Neural progenitor cell (in vitro differentiated cells): ENCODE measurements around the gene CADM1. TPM values are rescaled to one million over a fixed set of nuclear protein-coding genes. Genes with fewer than 3 reads are reported as not detected.

Source experiments
- DNase-seq: peaks from one replicate; pipeline ENCODE4 v3.0.0-alpha.2; 2016; ENCODE audit warnings: low spot score
- H2AFZ ChIP-seq: fragments of 200-600 bp; sonication (generic); replicated peaks from 2 replicates; pipeline ENCODE4 v1.6.1; 2016; ENCODE audit warnings: antibody characterized with exemption
- H3F3A ChIP-seq: fragments of 200-600 bp; sonication (generic); 2 replicates; pipeline ENCODE4 v1.6.1; 2016; ENCODE audit warnings: antibody characterized with exemption, low read depth
- H3K27ac ChIP-seq: fragments of 200-600 bp; sonication (generic); 2 replicates; pipeline ENCODE4 v1.5.1; 2016; ENCODE audit warnings: mild to moderate bottlenecking
- H3K27me3 ChIP-seq: fragments of 200-600 bp; sonication (generic); 2 replicates; pipeline ENCODE4 v1.6.1; 2016; ENCODE audit warnings: mild to moderate bottlenecking, moderate library complexity
- H3K36me3 ChIP-seq: fragments of 200-600 bp; sonication (generic); 2 replicates; pipeline ENCODE4 v1.5.1; 2016
- H3K4me1 ChIP-seq: fragments of 200-600 bp; sonication (generic); 2 replicates; pipeline ENCODE4 v1.6.1; 2016; ENCODE audit warnings: mixed run types
- H3K4me2 ChIP-seq: fragments of 200-600 bp; sonication (generic); 2 replicates; pipeline ENCODE4 v1.6.1; 2016
- H3K4me3 ChIP-seq: fragments of 200-600 bp; sonication (generic); 2 replicates; pipeline ENCODE4 v1.5.1; 2016
- H3K79me2 ChIP-seq: fragments of 200-600 bp; sonication (generic); 2 replicates; pipeline ENCODE4 v1.6.1; 2016; ENCODE audit warnings: low read depth
- H3K9ac ChIP-seq: fragments of 200-600 bp; sonication (generic); 2 replicates; pipeline ENCODE4 v1.6.1; 2016
- H3K9me3 ChIP-seq: fragments of 200-600 bp; sonication (generic); 2 replicates; pipeline ENCODE4 v1.5.1; 2016; ENCODE audit warnings: low read depth
- H4K20me1 ChIP-seq: fragments of 200-600 bp; sonication (generic); 2 replicates; pipeline ENCODE4 v1.6.1; 2016; ENCODE audit warnings: low read depth
- H3K27ac Mint-ChIP-seq: 3 replicates; pipeline ENCODE4 v1.8.0; 2021; ENCODE audit warnings: mixed read lengths
- H3K27me3 Mint-ChIP-seq: 2 replicates; pipeline ENCODE4 v1.8.0; 2022; ENCODE audit warnings: low read depth, mild to moderate bottlenecking, inconsistent platforms, moderate library complexity, mixed read lengths; ENCODE audit not compliant: insufficient read depth
- H3K36me3 Mint-ChIP-seq: 3 replicates; pipeline ENCODE4 v1.8.0; 2021; ENCODE audit warnings: mixed read lengths
- H3K4me1 Mint-ChIP-seq: 3 replicates; pipeline ENCODE4 v1.8.0; 2021; ENCODE audit warnings: mixed read lengths
- H3K4me3 Mint-ChIP-seq: 3 replicates; pipeline ENCODE4 v1.8.0; 2021; ENCODE audit warnings: mild to moderate bottlenecking, moderate library complexity, mixed read lengths
- H3K9me3 Mint-ChIP-seq: 3 replicates; pipeline ENCODE4 v1.8.0; 2020; ENCODE audit warnings: mixed read lengths
- CTCF ChIP-seq: fragments of 200-600 bp; sonication (generic); IDR thresholded peaks from 2 replicates; pipeline ENCODE4 v1.5.1; 2017; ENCODE audit warnings: antibody characterized with exemption, mild to moderate bottlenecking
- EZH2 ChIP-seq: fragments of 200-600 bp; sonication (generic); IDR thresholded peaks from 2 replicates; pipeline ENCODE4 v1.6.1; 2017; ENCODE audit warnings: antibody characterized with exemption, mild to moderate bottlenecking, moderate library complexity
- EZH2phosphoT487 ChIP-seq: fragments of 200-600 bp; sonication (generic); IDR thresholded peaks from 2 replicates; pipeline ENCODE4 v1.6.1; 2017; ENCODE audit warnings: antibody characterized with exemption
- total RNA-seq: library from RNA; depleted of rRNA; stranded (reverse); fragments of >200 nt; gene quantifications from 2 replicates; pipeline ENCODE4 v1.2.3, GENCODE V29; 2015; ENCODE audit warnings: low replicate concordance

CADM1 gene
- total RNA-seq, 1 donor from 2014 or later = 123 TPM

GRCh38 chr11:115525531-115526006 is 21.4 kb upstream of the CADM1 start:
- no peak overlapping the region for H3K4me2 ChIP-seq
- Mint-ChIP-seq H3K27me3 (peaks cover 9% of the 10 kb centered on the region), H3K27ac (no peak overlapping the region), H3K4me1 (peaks cover 14% of the 10 kb centered on the region), H3K4me3 (no peak overlapping the region), H3K36me3 (no peaks in the 10 kb centered on the region), H3K9me3 (no peaks in the 10 kb centered on the region)
- H3K27me3 ChIP-seq = no peaks in the 10 kb centered on the region
- no peak overlapping the region for H3K9ac ChIP-seq
- H3K27ac ChIP-seq = no peak overlapping the region
- no peak overlapping the region for H2AFZ ChIP-seq
- H3K9me3 ChIP-seq = no peaks in the 10 kb centered on the region
- peaks cover 13% of the 10 kb centered on the region for H3K4me1 ChIP-seq
- no peak for TF ChIP-seq EZH2
- no peak for TF ChIP-seq EZH2phosphoT487
- no peak for TF ChIP-seq CTCF
- no peak overlapping the region for H3K4me3 ChIP-seq
- H3F3A ChIP-seq = peaks cover 19% of the 10 kb centered on the region
- no peaks in the 10 kb centered on the region for H3K79me2 ChIP-seq
- H3K36me3 ChIP-seq = no peaks in the 10 kb centered on the region
- no peaks in the 10 kb centered on the region for H4K20me1 ChIP-seq
- no peak for DNase-seq

GRCh38 chr11:115524572-115524971 is 20.4 kb upstream of the CADM1 start:
- TF ChIP-seq EZH2phosphoT487 (no peak), CTCF (no peak), EZH2 (no peak)
- Mint-ChIP-seq H3K36me3 (no peaks in the 10 kb centered on the region), H3K4me3 (no peak overlapping the region), H3K27ac (no peak overlapping the region), H3K27me3 (peaks cover 9% of the 10 kb centered on the region), H3K4me1 (peaks cover 14% of the 10 kb centered on the region), H3K9me3 (no peaks in the 10 kb centered on the region)
- no peaks in the 10 kb centered on the region for H3K79me2 ChIP-seq
- H3K9ac ChIP-seq = no peak overlapping the region
- H2AFZ ChIP-seq = no peak overlapping the region
- H4K20me1 ChIP-seq = no peaks in the 10 kb centered on the region
- H3K4me2 ChIP-seq = no peak overlapping the region
- no peak overlapping the region for H3K27ac ChIP-seq
- no peak overlapping the region for H3K4me3 ChIP-seq
- H3F3A ChIP-seq = peaks cover 19% of the 10 kb centered on the region
- no peaks in the 10 kb centered on the region for H3K36me3 ChIP-seq
- H3K9me3 ChIP-seq = no peaks in the 10 kb centered on the region
- DNase-seq = no peak
- H3K4me1 ChIP-seq = peaks cover 13% of the 10 kb centered on the region
- H3K27me3 ChIP-seq = no peaks in the 10 kb centered on the region

- Histone ChIP-seq H3K4me1 (peaks cover 13% of the 10 kb centered on the region), H3K4me2 (no peak overlapping the region), H2AFZ (no peak overlapping the region), H3K27ac (no peak overlapping the region), H3K36me3 (no peaks in the 10 kb centered on the region), H3F3A (peaks cover 19% of the 10 kb centered on the region), H3K79me2 (no peaks in the 10 kb centered on the region), H3K9ac (no peak overlapping the region), H3K27me3 (no peaks in the 10 kb centered on the region), H4K20me1 (no peaks in the 10 kb centered on the region), H3K4me3 (no peak overlapping the region), H3K9me3 (no peaks in the 10 kb centered on the region)
- Mint-ChIP-seq H3K27me3 (peaks cover 6% of the 10 kb centered on the region), H3K36me3 (no peaks in the 10 kb centered on the region), H3K4me1 (peaks cover 14% of the 10 kb centered on the region), H3K27ac (no peak overlapping the region), H3K9me3 (no peaks in the 10 kb centered on the region), H3K4me3 (no peak overlapping the region)
- TF ChIP-seq EZH2 (no peak), CTCF (no peak), EZH2phosphoT487 (no peak)
- DNase-seq = no peak
These were observed 19.6 kb upstream of the CADM1 start for GRCh38 chr11:115523727-115524399.
